HepG2 (cell line): ENCODE results near the gene MAGEB17.

Experiments
- EZH2 ChIP-seq: conservative IDR thresholded peaks from 2 replicates; pipeline ENCODE4 v1.6.1; 2012; ENCODE audit warnings: mild to moderate bottlenecking, low read depth, low read length, moderate library complexity
- JARID2 ChIP-seq: sonication (generic); formaldehyde crosslinking; IDR thresholded peaks from 2 replicates; pipeline ENCODE4 v1.8.1; 2023; ENCODE audit warnings: missing genetic modification reagents, inconsistent platforms; ENCODE audit not compliant: insufficient replicate concordance
- MBD4 ChIP-seq: IDR thresholded peaks from 2 replicates; pipeline ENCODE4 v1.6.1; 2012; ENCODE audit warnings: low read length, inconsistent platforms, borderline replicate concordance
- PHB2 ChIP-seq: fragments of 450-650 bp; IDR thresholded peaks from 2 replicates; pipeline ENCODE4 v1.6.1; 2018; ENCODE audit not compliant: partially characterized antibody
- POLR2A ChIP-seq, 2 experiments: IDR thresholded peaks; 2 replicates each; pipeline ENCODE4 v1.6.1; 2011; ENCODE audit warnings: low read depth in 2 of 2, low read length in 2 of 2, mild to moderate bottlenecking in 1 of 2, moderate library complexity in 1 of 2; ENCODE audit not compliant: insufficient read depth in 1 of 2
- RFX3 ChIP-seq: IDR thresholded peaks from 2 replicates; pipeline ENCODE4 v1.6.1; 2016; ENCODE audit warnings: missing biosample characterization, missing genetic modification reagents
- SOX5 ChIP-seq: IDR thresholded peaks from 2 replicates; pipeline ENCODE4 v1.6.1; 2016; ENCODE audit warnings: borderline replicate concordance
- SP1 ChIP-seq, 2 experiments: fragments of 450-650 bp in 1 of 2; sonication (generic) in 1 of 2; formaldehyde crosslinking in 1 of 2; IDR thresholded peaks; 2 replicates each; pipeline versions ENCODE4 v1.4.0 to v1.6.1; 2016 to 2020; ENCODE audit warnings: missing genetic modification reagents in 1 of 2
- SP4 ChIP-seq: sonication (generic); formaldehyde crosslinking; IDR thresholded peaks from 2 replicates; pipeline ENCODE4 v1.8.1; 2023; ENCODE audit warnings: mild to moderate bottlenecking, missing genetic modification reagents
- TFAP4 ChIP-seq: sonication (generic); IDR thresholded peaks from 2 replicates; pipeline ENCODE4 v1.6.1; 2016; ENCODE audit warnings: low read depth, borderline replicate concordance
- TF ChIP-seq, protein P1 (sequence below): fragments of 450-650 bp; IDR thresholded peaks from 2 replicates; pipeline ENCODE4 v1.6.1; 2017; ENCODE audit warnings: mild to moderate bottlenecking
- TF ChIP-seq, protein P2 (sequence below): IDR thresholded peaks from 2 replicates; pipeline ENCODE4 v1.6.1; 2016; ENCODE audit warnings: low read depth, control low read depth

GRCh38 chrX:16164748-16165147 lies 2.5 kb upstream of the MAGEB17 start:
- no peak for TF ChIP-seq SOX5 (CRISPR knock-in tag)
- TF ChIP-seq MBD4: no peak
- TF ChIP-seq, protein P1, sequence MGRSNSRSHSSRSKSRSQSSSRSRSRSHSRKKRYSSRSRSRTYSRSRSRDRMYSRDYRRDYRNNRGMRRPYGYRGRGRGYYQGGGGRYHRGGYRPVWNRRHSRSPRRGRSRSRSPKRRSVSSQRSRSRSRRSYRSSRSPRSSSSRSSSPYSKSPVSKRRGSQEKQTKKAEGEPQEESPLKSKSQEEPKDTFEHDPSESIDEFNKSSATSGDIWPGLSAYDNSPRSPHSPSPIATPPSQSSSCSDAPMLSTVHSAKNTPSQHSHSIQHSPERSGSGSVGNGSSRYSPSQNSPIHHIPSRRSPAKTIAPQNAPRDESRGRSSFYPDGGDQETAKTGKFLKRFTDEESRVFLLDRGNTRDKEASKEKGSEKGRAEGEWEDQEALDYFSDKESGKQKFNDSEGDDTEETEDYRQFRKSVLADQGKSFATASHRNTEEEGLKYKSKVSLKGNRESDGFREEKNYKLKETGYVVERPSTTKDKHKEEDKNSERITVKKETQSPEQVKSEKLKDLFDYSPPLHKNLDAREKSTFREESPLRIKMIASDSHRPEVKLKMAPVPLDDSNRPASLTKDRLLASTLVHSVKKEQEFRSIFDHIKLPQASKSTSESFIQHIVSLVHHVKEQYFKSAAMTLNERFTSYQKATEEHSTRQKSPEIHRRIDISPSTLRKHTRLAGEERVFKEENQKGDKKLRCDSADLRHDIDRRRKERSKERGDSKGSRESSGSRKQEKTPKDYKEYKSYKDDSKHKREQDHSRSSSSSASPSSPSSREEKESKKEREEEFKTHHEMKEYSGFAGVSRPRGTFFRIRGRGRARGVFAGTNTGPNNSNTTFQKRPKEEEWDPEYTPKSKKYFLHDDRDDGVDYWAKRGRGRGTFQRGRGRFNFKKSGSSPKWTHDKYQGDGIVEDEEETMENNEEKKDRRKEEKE: no peak
- TF ChIP-seq SP4 (CRISPR knock-in tag): no peak
- TF ChIP-seq, protein P2, sequence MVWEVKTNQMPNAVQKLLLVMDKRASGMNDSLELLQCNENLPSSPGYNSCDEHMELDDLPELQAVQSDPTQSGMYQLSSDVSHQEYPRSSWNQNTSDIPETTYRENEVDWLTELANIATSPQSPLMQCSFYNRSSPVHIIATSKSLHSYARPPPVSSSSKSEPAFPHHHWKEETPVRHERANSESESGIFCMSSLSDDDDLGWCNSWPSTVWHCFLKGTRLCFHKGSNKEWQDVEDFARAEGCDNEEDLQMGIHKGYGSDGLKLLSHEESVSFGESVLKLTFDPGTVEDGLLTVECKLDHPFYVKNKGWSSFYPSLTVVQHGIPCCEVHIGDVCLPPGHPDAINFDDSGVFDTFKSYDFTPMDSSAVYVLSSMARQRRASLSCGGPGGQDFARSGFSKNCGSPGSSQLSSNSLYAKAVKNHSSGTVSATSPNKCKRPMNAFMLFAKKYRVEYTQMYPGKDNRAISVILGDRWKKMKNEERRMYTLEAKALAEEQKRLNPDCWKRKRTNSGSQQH (CRISPR knock-in tag): no peak
- no peak for TF ChIP-seq SP1 (IDR thresholded peaks at IDR 0.05)
- no peak for TF ChIP-seq SP1 (CRISPR knock-in tag; IDR thresholded peaks at IDR 0.05)
- no peak for TF ChIP-seq TFAP4
- TF ChIP-seq PHB2: no peak
- TF ChIP-seq JARID2: no peak
- TF ChIP-seq RFX3 (CRISPR knock-in tag): no peak
- no peak for TF ChIP-seq EZH2
- TF ChIP-seq POLR2A (IDR thresholded peaks at IDR 0.05; ENCODE audit: insufficient read depth in 1 of 2, low read depth in 2 of 2, low read length in 2 of 2): no peak
